HG02798 (cell line): ENCODE data around the gene PRKAG3.

Experiments
- ATAC-seq: cut with Tn5 transposase; IDR thresholded peaks from one replicate; pipeline ENCODE4 v1.9.1; 2021; ENCODE audit warnings: mild to moderate bottlenecking; ENCODE audit not compliant: unreplicated experiment, poor library complexity

Gene PRKAG3

DNA sequence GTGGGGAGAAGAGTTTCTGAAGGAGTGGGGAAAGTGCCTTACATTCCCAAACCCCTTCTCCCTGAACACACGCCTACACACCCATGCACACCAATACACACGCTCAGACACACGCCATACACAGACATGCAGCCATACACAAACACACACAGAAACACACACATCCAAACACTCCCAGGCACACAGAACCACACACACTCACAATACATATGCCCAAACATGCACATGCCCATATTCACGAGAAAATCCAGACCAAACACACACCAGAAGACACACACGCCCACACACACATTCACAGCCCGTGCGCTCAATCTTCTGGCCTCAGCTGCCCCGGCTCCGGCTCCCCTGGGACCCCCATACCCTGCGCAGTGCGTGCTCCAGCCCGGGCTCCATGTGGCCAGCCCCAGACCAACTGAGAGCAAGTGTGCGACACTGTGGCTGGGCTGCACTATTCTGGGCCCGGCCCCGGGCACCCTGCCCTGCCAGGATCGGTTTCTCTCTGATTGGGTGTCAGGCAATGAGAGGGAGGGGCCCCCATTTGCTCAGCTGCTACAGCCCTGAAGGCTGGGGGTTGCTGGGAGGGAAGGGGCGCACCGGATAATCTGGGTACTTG, at the start of gene PRKAG3:
Gene PRKAG3 (minus strand): TSS at position 426 of the 613 bp plus-strand sequence.
- no peak for ATAC-seq

DNA sequence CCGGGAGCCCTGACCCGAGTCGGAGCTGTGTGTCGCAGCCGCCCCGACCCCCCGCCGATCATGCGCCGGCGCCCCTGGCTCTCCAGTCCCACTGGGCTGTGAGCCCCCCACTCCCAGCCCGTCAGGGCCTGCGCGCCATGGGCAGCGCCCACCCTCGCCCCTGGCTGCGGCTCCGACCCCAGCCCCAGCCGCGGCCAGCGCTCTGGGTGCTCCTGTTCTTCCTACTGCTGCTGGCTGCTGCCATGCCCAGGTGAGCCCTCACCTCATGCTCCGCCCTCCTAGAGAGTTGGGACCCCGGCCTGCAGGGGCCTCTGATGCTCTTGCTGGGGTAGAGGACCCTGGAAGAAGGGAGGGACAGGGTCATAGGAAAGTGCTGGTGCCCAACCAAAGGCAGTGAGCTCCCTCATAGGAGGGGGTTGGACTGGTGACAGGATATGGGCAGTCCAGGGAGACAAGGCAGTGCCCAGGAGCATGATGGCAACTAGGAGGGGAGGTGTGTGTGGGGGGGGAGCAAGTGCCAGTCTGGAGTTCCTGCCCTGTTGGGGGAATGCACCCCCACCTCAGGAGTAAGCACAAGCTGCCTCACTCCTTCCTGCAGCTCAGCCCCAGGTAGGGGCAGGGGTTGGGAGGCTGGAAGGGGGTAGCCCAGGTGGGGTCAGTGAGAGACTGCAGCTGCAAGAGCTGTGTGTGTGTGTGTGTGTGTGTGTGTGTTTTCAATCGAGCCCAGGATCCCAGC, 49.4 kb upstream of the PRKAG3 start:
- ATAC-seq, result no peak

DNA sequence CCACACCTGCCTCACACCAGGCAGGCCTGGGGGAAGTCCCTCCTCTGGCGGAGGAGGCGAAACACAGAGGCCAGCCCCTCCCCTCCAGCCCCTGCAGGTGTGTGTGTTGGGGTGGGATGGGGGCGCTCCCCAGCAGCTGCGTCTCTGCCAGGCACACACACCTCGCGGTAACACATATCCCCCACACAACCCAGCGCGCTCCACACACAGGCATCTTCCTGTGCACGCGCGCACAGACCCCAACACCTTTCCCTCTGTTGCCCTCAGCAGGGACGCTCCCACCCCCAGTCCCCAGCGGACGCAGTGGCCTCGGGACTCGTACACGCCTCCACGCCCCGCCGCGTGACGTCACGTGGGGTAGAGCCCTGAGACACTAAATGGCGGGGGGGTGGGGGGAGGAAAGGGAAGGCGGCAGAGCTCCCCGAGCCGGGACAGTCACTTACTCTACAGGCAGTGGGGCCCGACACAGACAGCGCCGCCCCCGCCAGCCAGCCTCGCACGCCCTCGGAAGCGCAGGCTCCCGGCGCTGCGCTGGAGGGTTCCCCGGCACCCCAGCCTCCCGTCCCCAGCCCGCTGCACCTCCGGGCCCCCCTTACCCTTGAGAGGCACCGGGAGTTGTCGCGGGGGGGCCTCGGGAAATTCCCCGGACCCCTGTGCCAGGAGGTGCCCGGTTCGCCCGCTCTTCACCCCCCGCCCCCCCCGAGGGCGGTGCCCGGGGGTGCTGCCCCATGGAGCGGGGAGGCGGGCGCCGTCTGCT, 48.7 kb upstream of the PRKAG3 start, which contains the start of gene WNT10A:
Gene WNT10A (plus strand): TSS at position 751 of the 757 bp plus-strand sequence. CDS start 144 bp downstream, outside the sequence.
- ATAC-seq, result peak; percentile 76

DNA sequence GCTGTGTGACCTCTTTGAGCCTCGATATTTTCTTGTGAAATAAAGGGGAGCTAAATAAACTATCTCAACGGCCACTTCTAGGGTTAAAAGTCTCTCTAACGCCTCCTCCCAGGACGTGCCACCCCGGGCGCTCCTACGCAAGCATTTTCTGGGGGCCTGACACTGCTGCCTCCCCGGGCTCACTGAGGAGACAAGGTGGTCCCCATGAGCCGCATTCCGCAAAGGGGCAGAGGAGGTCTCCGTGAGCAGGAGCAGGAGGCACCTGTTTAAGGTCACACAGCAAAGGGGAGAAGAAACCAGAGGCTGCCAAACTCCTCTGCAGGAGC, 48.1 kb upstream of the PRKAG3 start:
- ATAC-seq, result no peak

DNA sequence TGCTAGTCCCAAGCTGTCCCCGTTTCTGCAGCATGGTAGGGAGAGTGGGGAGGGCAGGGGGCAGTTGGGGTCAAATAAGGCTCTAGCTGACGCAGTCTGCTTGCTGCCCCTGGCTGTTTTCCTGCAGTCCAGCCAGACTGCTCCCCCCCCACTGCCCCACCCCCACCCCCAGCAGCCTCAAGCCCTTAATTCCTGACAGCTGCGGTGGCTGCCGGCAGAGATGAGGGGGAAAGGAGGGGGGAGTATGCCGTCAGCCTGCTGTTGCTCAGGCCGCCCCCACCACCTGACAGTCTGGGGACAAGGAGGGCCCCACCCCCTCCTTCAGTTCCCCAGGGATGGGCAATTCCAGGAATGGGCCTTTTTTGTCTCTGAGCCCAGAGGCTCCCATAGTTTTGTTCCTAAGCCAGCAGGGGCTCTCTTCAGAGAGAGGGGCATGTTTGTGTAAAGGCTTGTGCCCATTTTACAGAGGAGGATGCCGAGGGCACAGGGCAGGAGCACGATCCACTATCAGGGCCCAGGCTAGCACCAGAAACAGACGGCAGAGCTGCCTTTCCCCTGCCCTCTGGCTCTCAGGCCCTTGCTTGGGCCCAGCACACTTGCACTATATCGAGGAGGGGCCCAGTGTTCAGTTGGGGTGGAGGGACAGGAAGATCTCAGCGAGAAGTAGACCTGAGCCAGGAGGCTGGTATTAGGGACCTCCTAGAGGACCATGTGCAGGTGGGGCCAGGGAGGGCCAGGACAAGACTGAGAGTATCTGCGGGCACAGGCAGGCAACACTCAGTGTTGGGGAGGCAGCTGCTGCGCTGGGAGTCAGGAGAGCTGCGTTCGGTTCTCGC, 47.5 kb upstream of the PRKAG3 start:
- no peak for ATAC-seq

DNA sequence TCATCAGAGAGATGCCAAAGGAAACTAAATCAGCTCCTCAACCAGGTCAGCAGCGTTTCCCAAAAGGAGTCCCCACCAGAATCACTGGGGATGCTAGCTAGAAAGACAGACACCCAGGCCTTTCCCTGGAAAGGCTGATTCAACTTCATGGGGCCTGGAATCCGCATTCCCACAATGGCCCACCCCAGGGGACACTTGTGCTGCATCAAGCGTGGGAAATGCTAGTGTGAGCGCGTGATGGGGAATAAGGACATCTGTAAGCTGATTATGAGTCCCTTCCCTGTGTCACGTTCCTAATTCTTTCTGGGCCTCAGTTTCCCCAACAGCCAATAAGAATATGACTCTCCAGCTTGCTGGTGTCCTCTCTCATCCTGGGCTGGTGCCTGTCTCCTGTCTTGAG, 46.9 kb upstream of the PRKAG3 start:
- ATAC-seq, result no peak

DNA sequence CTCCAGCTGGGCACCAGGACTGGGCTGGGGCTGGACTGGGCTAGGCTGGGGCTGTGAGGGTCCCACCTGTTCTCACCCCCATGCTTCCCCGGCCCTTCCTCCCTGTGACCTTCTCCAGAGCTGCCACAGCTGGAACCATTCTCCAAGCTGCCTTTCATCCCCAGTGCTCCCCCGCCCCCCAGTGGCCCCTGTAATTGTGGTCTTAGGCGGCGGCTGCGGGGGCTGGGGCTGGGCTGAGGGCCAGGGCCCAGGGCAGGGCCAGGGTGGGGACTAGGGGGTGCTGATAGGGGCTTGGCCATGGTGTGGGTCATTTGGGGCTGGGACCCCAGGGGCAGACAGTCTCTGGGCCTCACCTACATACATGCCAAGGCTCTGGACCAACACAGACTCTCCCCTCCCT, 46.3 kb upstream of the PRKAG3 start:
- no peak for ATAC-seq

DNA sequence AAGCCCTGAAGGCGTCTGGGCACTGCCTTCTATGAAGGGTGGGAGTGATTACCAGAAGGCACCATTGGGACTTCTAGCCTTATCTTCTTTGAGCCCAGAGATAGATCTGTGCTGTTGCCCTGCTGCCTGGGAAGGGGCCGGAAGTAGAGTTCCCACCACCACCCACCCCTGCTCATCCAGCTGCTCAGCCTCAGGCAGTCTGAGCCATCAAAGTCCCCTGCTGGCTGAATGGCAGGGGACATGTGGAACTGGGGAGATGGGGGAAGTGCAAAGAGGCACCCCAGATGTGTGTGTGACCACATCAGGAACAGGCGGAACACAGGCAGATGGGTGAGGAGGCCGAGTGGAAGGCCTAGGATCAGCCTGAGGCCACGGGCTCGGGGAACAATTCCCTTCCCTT, 45.7 kb upstream of the PRKAG3 start:
- no peak for ATAC-seq

DNA sequence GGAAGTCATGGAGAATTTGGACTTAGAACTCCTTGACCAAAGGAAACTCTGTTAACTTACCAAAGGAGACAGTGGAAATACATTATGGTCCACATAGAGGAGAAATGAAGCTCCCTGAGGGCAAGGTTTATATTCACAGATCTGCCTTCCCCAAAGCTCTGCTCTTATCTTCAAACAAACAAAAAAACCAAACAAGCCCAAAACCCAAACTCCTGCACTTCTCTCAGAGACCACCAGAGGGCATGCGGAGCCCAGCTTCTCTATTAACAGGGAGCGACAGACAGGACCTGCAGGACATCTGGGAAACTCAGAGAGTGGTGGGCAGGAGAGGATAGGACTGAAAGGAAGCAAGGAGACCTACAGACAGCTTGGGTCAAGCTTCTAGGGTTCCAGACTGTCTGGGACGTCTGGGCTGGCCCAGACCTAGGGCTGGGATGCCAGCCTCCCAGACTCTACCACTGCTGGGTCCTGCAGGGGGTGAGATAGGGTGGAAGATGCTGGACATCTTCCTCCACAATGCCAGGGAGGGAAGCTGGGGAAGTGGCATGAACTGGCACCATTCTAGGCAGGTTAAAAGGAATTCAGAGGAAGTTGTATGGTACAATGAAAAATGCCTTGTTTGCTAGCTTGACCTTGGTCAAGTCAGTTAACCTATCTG, 45.1 kb upstream of the PRKAG3 start:
- no peak for ATAC-seq

DNA sequence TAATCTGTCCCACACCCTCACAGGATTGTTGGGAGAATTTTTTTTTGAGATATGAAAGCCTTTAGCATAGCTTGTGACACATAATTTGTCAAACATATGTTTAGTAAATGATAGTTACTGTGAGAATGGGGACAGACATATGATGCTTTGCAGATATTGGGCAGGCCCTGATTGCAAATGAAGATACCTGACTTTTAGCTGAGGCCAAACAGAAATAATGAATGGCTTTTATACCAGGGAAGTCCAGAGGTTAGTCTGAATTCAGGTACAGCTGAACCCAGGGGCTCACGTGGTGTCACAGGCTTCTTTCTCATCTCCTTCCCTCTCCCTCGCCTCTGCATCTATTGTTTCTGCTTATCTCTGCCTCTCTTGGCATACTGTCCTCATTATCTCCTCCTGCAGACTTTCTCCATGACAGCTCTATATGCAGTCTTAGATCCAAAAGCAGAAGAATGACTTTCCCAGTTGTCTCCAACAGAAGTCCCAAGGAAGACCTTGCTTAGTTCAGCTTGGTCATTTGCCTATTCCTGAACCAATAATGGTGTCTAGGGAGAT, 44.2 kb upstream of the PRKAG3 start:
- ATAC-seq, result no peak

DNA sequence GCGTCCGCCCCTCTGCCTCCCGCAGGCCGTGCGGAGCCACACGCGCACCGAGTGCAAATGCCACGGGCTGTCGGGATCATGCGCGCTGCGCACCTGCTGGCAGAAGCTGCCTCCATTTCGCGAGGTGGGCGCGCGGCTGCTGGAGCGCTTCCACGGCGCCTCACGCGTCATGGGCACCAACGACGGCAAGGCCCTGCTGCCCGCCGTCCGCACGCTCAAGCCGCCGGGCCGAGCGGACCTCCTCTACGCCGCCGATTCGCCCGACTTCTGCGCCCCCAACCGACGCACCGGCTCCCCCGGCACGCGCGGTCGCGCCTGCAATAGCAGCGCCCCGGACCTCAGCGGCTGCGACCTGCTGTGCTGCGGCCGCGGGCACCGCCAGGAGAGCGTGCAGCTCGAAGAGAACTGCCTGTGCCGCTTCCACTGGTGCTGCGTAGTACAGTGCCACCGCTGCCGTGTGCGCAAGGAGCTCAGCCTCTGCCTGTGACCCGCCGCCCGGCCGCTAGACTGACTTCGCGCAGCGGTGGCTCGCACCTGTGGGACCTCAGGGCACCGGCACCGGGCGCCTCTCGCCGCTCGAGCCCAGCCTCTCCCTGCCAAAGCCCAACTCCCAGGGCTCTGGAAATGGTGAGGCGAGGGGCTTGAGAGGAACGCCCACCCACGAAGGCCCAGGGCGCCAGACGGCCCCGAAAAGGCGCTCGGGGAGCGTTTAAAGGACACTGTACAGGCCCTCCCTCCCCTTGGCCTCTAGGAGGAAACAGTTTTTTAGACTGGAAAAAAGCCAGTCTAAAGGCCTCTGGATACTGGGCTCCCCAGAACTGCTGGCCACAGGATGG, 42.0 kb upstream of the PRKAG3 start:
- peak; percentile 33 for ATAC-seq

DNA sequence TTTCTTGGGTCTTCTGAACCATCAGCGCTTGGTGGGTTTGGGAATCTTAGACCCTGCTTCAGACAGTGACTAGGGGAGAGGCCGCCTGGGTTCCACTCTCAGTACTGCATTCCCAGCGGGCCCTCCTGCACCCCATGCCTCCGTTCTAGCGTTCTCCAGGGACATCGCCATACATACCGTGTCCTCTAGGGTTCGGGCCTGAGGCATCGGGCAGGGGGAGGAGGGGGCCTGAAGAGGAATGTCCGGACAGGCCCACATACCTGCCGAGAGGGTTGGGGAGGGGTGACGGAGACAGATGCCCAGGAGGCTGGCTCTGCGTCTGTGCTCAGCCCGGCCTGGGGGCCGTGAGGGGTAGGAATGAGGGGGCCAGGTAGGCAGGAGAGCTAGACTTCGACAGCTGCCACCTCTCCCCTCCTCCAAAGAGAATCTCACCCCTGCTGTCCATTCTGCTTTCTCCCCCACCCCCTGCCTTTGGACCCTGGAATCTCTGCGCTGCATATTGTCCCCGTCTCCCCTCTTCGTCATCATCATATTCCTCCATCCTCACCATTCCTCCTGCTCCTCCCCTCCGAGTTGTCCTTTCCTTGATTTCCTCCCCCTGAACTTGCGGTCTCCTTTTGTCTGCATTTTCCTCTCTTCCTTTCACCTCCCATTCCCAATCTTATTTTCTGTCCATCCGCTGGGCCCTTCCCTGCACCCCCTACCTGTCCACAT, 41.2 kb upstream of the PRKAG3 start:
- no peak for ATAC-seq

DNA sequence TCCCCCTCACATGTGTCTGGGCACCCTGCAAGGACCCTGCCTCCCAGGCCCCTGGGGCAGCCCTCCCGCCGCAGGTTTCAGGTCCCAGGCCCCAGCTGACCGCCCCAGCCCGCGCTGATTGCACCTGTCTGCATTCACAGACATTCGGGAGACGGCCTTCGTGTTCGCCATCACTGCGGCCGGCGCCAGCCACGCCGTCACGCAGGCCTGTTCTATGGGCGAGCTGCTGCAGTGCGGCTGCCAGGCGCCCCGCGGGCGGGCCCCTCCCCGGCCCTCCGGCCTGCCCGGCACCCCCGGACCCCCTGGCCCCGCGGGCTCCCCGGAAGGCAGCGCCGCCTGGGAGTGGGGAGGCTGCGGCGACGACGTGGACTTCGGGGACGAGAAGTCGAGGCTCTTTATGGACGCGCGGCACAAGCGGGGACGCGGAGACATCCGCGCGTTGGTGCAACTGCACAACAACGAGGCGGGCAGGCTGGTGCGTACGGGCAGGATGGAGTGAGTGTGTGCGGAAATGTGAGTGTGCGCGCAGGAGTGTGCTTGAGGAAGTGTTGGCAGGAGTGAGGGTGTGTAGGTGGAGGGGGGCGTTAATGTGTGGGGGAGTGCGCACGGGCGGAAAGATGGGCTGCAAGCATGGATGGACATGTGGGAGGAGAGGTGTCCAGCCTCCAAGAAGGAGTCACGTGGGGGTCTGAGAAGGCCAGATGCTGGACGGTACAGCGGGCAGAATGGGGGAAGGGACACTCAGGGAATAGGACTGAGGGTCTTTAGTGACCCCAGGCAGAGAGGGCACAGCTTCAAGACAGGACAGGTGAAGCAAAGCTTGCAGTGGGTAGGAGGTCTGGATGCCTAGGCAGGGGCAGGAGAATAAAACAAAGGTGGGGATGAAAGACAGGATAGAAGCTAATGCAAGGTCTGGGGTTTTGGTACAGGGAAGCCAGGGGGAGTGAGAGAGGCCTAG, 40.0 kb upstream of the PRKAG3 start:
- no peak for ATAC-seq

DNA sequence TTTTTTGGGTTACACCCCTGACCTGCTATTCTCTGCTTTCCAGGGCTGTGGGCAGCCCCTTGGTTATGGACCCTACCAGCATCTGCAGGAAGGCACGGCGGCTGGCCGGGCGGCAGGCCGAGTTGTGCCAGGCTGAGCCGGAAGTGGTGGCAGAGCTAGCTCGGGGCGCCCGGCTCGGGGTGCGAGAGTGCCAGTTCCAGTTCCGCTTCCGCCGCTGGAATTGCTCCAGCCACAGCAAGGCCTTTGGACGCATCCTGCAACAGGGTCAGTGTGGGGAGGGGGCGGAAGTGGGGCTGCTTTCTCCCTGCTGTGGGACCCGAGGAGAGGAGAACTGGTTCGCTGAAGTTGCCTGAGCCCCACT, 39.4 kb upstream of the PRKAG3 start:
- no peak for ATAC-seq

DNA sequence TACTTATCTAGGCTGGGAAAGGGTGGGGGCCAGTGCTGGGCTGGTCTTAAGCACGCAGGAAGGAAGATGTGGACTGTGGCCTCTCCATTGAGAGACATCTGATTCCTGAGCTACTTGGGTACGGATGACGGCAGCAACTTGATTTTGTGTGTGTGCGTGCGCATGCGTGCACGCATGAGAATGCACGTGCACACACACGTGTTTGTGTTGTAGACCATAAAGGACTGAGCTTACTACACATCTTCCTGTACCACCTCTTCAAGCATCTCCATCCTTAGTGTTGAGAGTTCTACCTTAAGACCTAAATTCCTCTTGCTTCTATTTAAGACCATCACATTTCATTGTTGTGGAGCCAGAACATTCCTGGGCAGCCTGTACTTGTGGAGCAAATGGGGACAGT, 37.5 kb upstream of the PRKAG3 start:
- ATAC-seq, result no peak

DNA sequence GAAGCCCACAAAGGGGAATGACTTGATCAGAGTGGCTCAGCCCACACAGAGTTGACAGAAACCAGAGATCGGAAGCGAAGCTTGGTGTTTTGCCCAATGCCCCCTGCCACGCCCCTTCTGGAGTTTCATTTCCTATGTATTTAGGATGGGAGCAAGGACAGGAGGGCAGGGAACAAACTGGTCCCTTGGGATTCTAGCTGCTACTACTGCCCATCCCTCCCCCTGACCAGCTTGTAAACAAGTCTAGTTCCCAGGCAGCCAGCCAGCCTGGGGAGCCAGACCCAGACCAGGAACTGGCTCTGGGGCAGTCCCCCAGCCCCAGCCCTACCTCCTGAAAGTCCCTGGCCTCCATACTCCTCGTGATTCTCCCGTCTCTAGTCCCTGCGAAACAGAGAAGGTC, 36.3 kb upstream of the PRKAG3 start:
- ATAC-seq, result no peak

DNA sequence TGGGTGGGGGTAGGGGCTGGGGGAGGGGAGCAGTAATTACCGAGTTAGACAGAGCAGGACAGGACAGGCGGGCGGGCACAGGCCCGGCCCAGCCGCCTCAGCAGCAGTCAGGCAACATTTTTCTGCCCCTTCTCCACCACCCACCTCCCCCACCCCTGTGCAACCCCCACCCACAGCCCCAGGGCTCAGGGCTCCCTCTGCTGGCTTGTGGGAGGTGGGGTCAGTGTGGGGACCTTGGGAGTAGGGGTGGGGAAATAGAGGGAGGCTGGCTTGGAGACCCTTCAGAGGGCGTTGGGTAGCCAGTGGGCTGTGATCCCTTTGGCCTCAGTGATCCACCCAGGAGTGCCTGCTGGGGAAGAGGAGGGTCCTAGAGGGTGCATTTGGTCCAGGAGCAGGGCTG, 34.4 kb upstream of the PRKAG3 start:
- no peak for ATAC-seq
